GM12878 (cell line): Measurements from ENCODE around the gene ZKSCAN8. TPM values are rescaled to one million over a fixed set of nuclear protein-coding genes. Genes with fewer than 3 reads are reported as not detected.
"Not testable (repeated sequence)": the region's sequence is repeated elsewhere in the genome, so short reads cannot be mapped to it uniquely, and the experiment has no call there.

Source experiments
- ATAC-seq: fragments of 200-7000 bp; cut with Tn5 transposase; 3 replicates; pipeline ENCODE4 v1.9.1; 2020; ENCODE audit warnings: mild to moderate bottlenecking, moderate library complexity
- BruUV-seq: library from RNA; stranded (reverse); fragments of 400-500 nt; replicated peaks from 2 replicates; lab custom pipeline; 2021; lab: Mats Ljungman, UMichigan
- CTCF ChIA-PET: fragments of 300-600 bp; sonication (Branson Sonifier 250); formaldehyde crosslinking; extraction: SDS; loops from one replicate; lab custom pipeline; 2021; ENCODE audit warnings: inconsistent platforms; lab: Yijun Ruan, JAX
- POLR2A ChIA-PET: fragments of 350-600 bp; formaldehyde crosslinking; extraction: SDS; loops from one replicate; lab custom pipeline; 2021; ENCODE audit warnings: inconsistent platforms; lab: Charles Lee
- RAD21 ChIA-PET: fragments of 300-600 bp; sonication (Branson Sonifier 250); formaldehyde crosslinking; loops from one replicate; lab custom pipeline; 2023; ENCODE audit warnings: antibody characterized with exemption; ENCODE audit not compliant: unreplicated experiment; lab: Charles Lee
- SMC1A ChIA-PET: fragments of 300-600 bp; sonication (Branson Sonifier 250); formaldehyde crosslinking; loops from one replicate; lab custom pipeline; 2023; ENCODE audit not compliant: unreplicated experiment, uncharacterized antibody; lab: Charles Lee
- DNase-seq: peaks from one replicate; pipeline ENCODE4 v3.0.0-alpha.2; 2011; ENCODE audit warnings: low read depth, low spot score
- FAIRE-seq: peaks from 3 replicates; lab custom pipeline; 2011; peaks lifted over from hg19 to GRCh38; lab: Jason Lieb, UNC
- H2AFZ ChIP-seq: 2 replicates; pipeline ENCODE4 v1.6.0; 2011; ENCODE audit warnings: low read depth, low read length, control low read depth; ENCODE audit not compliant: control insufficient read depth
- H3K27ac ChIP-seq: 2 replicates; pipeline ENCODE4 v1.5.1; 2011; ENCODE audit warnings: control low read depth; ENCODE audit not compliant: control insufficient read depth, insufficient read depth
- H3K27me3 ChIP-seq, 2 experiments: replicated peaks in 1 of 2; 2 replicates each; pipeline versions ENCODE4 v1.6.0 to v1.6.1; 2011; ENCODE audit warnings: low read length in 1 of 2; ENCODE audit not compliant: control insufficient read depth in 2 of 2, insufficient read depth in 2 of 2
- H3K36me3 ChIP-seq, 2 experiments: 2 replicates each; pipeline ENCODE4 v1.5.1; 2011; ENCODE audit warnings: low read length in 1 of 2; ENCODE audit not compliant: control insufficient read depth in 2 of 2, insufficient read depth in 2 of 2
- H3K4me1 ChIP-seq: 2 replicates; pipeline ENCODE4 v1.6.1; 2011; ENCODE audit warnings: mild to moderate bottlenecking, low read length, moderate library complexity, mixed read lengths; ENCODE audit not compliant: control insufficient read depth, insufficient read depth
- H3K4me2 ChIP-seq: 2 replicates; pipeline ENCODE4 v1.6.0; 2011; ENCODE audit warnings: control low read depth; ENCODE audit not compliant: control insufficient read depth, insufficient read depth
- H3K4me3 ChIP-seq: fragments of 200-600 bp; sonication (generic); 2 replicates; pipeline ENCODE4 v1.5.1; 2016
- H3K79me2 ChIP-seq: 2 replicates; pipeline ENCODE4 v1.6.0; 2011; ENCODE audit warnings: low read length; ENCODE audit not compliant: control insufficient read depth, insufficient read depth
- H3K9ac ChIP-seq: 2 replicates; pipeline ENCODE4 v1.8.0; 2011; ENCODE audit warnings: low read length, control low read depth, mixed read lengths; ENCODE audit not compliant: control insufficient read depth, insufficient read depth
- H3K9me3 ChIP-seq: replicated peaks from 3 replicates; pipeline ENCODE4 v1.5.1; 2011; ENCODE audit warnings: mild to moderate bottlenecking, low read length; ENCODE audit not compliant: control insufficient read depth, insufficient read depth
- H4K20me1 ChIP-seq: 2 replicates; pipeline ENCODE4 v1.6.0; 2011; ENCODE audit not compliant: control insufficient read depth, insufficient read depth
- NFIC ChIP-seq: IDR thresholded peaks from 2 replicates; pipeline ENCODE4 v1.6.1; 2012; ENCODE audit warnings: low read depth, mild to moderate bottlenecking, inconsistent platforms, low read length, moderate library complexity
- WGBS: methylation state at CpG from one replicate; pipeline ENCODE4 v1.1.6; 2016; ENCODE audit warnings: low lambda C conversion rate; ENCODE audit not compliant: insufficient replicate concordance, insufficient coverage; ENCODE audit errors: missing lambda C conversion rate; 5-methylcytosine and 5-hydroxymethylcytosine counted together
- in situ Hi-C: fragments of 300-500 bp; cut with MboI; formaldehyde crosslinking; loops from 9 replicates; pipeline ENCODE4 v1.14.3; 2018; ENCODE audit warnings: mixed read lengths
- intact Hi-C: fragments of 100-400 bp; cut with micrococcal nuclease; formaldehyde crosslinking; loops from one replicate; pipeline ENCODE4 v1.14.2; 2022; ENCODE audit not compliant: unreplicated experiment
- polyA plus RNA-seq, 11 experiments: library from polyadenylated mRNA; depleted of rRNA in 4 of 11; unstranded in 6 of 11; stranded (reverse) in 5 of 11; fragments of >200 nt; fragmentation: Nextera tagmentation in 4 of 11; fragmentation: Illumina TruSeq in 1 of 11; extraction: Ambion mirVana in 4 of 11; extraction: Trizol in 1 of 11; gene quantifications; 1 replicate in 1 of 11; 2 replicates in 10 of 11; pipeline versions ENCODE4 v1.2.1 to v1.2.3, GENCODE V29; 2011 to 2016; ENCODE audit warnings: inconsistent platforms in 2 of 11, missing spikeins in 2 of 11, low read depth in 1 of 11
- total RNA-seq, 4 experiments: library from RNA; depleted of rRNA in 3 of 4; stranded (reverse); fragments of >200 nt in 3 of 4; fragmentation: Illumina TruSeq in 1 of 4; extraction: Trizol in 1 of 4; gene quantifications; 2 replicates each; pipeline versions ENCODE4 v1.2.1 to v1.2.3, GENCODE V29; 2013 to 2021
- TF ChIP-seq, protein P1 (sequence below): IDR thresholded peaks from 2 replicates; pipeline ENCODE4 v1.6.1; 2011; ENCODE audit warnings: mild to moderate bottlenecking, low read depth, low read length, moderate library complexity; ENCODE audit not compliant: insufficient replicate concordance
- TF ChIP-seq, protein P2 (sequence below): IDR thresholded peaks from 2 replicates; pipeline ENCODE4 v1.6.1; 2011; ENCODE audit warnings: borderline replicate concordance, low read depth, mild to moderate bottlenecking, moderate library complexity, low read length; ENCODE audit not compliant: insufficient read depth, poor library complexity, severe bottlenecking
- TF ChIP-seq, protein P3 (sequence below): fragments of 150-350 bp; IDR thresholded peaks from 2 replicates; pipeline ENCODE4 v1.6.1; 2016; ENCODE audit warnings: low read depth, low read length

Gene ZKSCAN8
- total and polyA plus RNA-seq, 10 of the 15 experiments (the other 5 are each of a cell fraction or from before 2014, with no cell fraction given), result 1.0 to 17.9 (median 8.7) TPM

DNA sequence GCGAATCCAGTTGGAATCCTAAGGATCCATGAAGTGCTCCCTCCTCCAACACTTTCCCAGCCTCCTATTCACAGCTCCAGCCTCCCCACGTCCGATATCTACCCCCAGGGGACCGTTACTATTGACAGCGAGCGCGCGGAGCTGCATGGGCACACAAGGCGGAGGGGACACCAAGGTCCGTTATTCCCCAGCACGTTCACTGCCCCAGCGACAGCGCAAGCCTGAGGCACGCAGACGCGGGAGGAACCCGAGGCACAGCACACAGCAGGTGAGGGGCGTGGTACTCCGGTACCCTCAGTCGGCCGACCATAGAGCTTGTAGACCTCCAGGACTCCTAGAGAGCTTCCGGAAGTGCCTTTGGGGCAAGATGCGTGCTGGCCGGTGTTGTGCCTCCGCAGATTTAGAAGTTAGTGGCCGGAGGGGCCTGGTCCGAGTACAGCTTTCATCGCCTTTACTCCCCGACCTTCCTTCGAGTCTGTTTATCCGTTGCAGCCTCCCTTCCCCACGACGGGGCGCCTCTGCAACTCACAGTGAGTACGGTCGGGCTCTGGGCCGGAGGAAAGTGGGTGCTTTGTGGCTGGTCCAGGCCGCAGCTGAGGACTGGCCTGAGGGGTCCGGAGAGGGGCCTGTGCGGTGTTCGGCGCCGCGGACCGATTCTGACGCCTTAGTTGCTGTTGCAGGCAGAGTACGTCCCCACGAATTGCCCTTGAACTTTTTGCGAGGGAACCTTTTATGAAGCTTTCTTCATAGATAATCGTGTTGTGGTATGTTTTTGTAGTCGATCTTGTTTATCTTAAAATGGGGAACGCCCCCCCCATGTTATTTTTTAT is at the start of gene ZKSCAN8 (continued):
- TF ChIP-seq, protein P1, sequence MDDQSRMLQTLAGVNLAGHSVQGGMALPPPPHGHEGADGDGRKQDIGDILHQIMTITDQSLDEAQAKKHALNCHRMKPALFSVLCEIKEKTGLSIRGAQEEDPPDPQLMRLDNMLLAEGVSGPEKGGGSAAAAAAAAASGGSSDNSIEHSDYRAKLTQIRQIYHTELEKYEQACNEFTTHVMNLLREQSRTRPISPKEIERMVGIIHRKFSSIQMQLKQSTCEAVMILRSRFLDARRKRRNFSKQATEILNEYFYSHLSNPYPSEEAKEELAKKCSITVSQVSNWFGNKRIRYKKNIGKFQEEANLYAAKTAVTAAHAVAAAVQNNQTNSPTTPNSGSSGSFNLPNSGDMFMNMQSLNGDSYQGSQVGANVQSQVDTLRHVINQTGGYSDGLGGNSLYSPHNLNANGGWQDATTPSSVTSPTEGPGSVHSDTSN, result no peak
- TF ChIP-seq, protein P2, sequence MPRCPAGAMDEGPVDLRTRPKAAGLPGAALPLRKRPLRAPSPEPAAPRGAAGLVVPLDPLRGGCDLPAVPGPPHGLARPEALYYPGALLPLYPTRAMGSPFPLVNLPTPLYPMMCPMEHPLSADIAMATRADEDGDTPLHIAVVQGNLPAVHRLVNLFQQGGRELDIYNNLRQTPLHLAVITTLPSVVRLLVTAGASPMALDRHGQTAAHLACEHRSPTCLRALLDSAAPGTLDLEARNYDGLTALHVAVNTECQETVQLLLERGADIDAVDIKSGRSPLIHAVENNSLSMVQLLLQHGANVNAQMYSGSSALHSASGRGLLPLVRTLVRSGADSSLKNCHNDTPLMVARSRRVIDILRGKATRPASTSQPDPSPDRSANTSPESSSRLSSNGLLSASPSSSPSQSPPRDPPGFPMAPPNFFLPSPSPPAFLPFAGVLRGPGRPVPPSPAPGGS, result no peak
- TF ChIP-seq, protein P3, sequence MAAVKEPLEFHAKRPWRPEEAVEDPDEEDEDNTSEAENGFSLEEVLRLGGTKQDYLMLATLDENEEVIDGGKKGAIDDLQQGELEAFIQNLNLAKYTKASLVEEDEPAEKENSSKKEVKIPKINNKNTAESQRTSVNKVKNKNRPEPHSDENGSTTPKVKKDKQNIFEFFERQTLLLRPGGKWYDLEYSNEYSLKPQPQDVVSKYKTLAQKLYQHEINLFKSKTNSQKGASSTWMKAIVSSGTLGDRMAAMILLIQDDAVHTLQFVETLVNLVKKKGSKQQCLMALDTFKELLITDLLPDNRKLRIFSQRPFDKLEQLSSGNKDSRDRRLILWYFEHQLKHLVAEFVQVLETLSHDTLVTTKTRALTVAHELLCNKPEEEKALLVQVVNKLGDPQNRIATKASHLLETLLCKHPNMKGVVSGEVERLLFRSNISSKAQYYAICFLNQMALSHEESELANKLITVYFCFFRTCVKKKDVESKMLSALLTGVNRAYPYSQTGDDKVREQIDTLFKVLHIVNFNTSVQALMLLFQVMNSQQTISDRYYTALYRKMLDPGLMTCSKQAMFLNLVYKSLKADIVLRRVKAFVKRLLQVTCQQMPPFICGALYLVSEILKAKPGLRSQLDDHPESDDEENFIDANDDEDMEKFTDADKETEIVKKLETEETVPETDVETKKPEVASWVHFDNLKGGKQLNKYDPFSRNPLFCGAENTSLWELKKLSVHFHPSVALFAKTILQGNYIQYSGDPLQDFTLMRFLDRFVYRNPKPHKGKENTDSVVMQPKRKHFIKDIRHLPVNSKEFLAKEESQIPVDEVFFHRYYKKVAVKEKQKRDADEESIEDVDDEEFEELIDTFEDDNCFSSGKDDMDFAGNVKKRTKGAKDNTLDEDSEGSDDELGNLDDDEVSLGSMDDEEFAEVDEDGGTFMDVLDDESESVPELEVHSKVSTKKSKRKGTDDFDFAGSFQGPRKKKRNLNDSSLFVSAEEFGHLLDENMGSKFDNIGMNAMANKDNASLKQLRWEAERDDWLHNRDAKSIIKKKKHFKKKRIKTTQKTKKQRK, result no peak
- TF ChIP-seq NFIC, result 0 out of 2 replicates have a peak, but pooled peaks have one; percentile 17

DNA sequence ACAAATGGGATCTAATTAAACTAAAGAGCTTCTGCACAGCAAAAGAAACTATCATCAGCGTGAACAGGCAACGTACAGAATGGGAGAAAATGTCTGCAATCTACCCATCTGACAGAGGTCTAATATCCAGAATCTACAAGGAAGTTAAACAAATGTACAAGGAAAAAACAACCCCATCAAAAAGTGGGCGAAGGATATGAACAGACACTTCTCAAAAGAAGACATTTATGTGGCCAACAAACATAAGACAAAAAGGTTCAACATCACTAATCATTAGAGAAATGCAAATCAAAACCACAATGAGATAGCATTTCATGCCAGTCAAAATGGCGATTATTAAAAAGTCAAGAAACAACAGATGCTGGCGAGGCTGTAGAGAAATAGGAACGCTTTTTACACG is 39.5 kb upstream of the ZKSCAN8 start:
- FAIRE-seq, H2AFZ ChIP-seq, BruUV-seq, ATAC-seq, H3K9ac ChIP-seq, intact Hi-C loops, POLR2A ChIA-PET, H4K20me1 ChIP-seq, RAD21 ChIA-PET, H3K4me3 ChIP-seq, H3K27me3 ChIP-seq, H3K79me2 ChIP-seq, H3K36me3 ChIP-seq, DNase-seq, H3K9me3 ChIP-seq, CTCF ChIA-PET, H3K27ac ChIP-seq, H3K4me1 ChIP-seq, in situ Hi-C loops, H3K4me2 ChIP-seq, SMC1A ChIA-PET: not testable (repeated sequence)
- WGBS, result 83% methylated on average over 7 of the region's 7 CpGs

DNA sequence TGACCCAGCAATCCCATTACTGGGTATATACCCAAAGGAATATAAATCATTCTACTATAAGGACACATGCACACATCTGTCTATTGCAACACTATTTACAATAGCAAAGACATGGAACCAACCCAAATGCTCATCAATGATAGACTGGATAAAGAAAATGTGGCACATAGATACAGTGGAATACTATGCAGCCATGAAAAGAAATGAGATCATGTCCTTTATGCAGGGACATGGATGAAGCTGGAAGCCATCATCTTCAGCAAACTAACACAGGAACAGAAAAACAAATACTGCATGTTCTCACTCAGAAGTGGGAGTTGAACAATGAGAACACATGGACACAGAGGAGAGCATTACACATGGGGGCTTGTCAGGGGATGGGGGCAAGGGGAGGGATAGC is 39.0 kb upstream of the ZKSCAN8 start:
- H3K36me3 ChIP-seq, intact Hi-C loops, H3K9ac ChIP-seq, H3K79me2 ChIP-seq, DNase-seq, H3K4me1 ChIP-seq, POLR2A ChIA-PET, ATAC-seq, H3K4me3 ChIP-seq, H2AFZ ChIP-seq, H3K9me3 ChIP-seq, H3K27ac ChIP-seq, in situ Hi-C loops, H3K4me2 ChIP-seq, BruUV-seq, H3K27me3 ChIP-seq, H4K20me1 ChIP-seq, RAD21 ChIA-PET, SMC1A ChIA-PET, FAIRE-seq, CTCF ChIA-PET: not testable (repeated sequence)
